NCI-H1694 treated with DMSO at 0.1 percent for 48 hours (cell line): ENCODE data around the gene SDK2.
A peak's percentile ranks its signal among the peaks of the same experiment; 100 is the strongest.

Experiments
- DNase-seq: peaks from one replicate; lab custom pipeline; 2025; lab: John Stamatoyannopoulos, UW

The SDK2 gene

DNA sequence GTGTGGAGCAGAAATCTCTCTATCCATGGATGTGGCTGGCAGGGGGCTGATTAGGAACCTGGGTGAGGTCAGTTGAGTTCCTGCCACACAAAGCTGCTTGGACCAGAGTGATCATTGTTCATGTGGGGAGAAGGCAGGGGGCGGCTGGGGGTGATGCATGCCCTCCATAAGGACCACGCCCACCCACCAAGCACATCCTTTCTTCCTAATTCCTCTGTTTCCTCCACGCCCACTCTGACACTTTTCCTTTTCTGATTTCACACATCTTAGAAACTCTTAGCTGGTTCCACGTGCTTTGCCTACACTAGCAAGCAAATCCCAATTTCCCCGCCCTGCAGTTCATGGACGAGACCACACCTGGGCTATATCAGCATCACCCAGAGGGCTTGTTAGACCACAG lies 108.5 kb downstream of the SDK2 start:
- no peak for DNase-seq

DNA sequence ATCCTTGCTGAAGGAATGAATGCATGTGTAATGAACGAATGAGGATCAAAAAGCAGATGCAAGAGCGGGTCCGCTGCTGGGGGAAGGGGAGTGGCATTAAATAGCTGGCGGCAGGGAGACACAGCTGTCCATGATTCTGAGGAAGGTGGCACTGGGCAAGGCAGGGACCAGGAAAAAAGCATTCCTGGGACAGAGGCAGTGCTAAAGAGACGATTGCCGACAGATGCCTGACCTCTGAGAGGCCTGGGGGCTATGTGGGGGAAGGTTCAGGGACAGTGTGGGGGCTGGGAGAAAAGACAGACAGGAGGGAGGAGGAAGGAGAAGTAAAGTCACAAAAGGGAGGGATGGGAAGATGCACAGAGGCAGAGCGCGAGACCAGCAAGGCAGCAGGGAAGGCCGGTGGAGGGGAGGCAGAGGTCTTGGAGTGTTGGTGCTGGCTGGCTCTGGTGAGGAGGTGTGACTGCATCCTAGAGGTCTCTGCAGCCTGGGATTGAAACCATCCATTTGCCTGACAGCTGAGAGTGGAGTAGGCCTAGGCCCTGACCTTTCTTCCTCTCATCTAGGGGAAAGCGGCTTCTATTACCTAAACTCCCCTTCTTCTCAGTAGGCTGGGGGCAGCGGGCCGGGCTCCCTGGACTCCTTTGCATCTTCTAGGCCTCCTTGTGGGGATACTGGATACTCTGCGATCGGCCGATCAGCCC lies 109.9 kb downstream of the SDK2 start:
- DNase-seq: peak; percentile 79

DNA sequence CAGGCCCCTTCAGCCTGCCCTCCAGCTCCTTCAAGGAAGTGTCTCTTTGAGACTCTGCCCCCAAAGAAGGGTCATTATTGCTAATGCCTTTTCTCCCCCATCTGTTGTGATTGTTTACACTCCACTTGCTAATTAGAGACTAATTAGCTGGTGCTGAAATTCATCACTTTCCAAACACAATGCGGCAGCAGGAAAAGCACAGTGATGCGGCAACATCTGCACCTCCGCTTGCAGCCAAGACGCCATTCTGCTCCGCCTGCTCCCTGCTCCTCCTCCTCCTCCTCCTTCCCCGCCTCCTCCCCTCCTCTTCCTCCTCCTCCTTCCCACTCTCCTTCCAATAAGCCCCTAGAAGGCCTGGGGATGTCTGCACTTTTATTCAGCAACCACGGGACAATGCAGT lies 110.5 kb downstream of the SDK2 start:
- peak; percentile 79 for DNase-seq

DNA sequence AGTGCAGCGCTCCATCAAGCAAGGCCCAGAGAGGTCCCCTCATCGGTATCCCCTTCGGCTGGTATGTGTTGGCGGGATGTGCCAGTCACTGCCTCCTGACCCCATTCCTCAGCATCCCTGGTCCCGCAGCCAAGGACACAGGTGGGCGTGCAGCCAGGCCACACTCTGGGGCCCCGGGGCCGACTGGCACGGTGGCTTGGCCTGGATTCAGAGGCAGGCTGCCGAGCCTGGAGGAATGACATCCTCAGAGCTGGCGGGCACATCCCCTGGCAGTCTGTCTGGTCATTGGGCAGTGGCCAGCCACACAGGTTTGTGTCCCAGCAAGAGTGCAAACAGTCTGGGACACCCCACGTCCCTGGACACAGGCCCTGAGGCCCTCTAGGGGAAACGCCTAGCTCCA lies 111.1 kb downstream of the SDK2 start:
- no peak for DNase-seq

DNA sequence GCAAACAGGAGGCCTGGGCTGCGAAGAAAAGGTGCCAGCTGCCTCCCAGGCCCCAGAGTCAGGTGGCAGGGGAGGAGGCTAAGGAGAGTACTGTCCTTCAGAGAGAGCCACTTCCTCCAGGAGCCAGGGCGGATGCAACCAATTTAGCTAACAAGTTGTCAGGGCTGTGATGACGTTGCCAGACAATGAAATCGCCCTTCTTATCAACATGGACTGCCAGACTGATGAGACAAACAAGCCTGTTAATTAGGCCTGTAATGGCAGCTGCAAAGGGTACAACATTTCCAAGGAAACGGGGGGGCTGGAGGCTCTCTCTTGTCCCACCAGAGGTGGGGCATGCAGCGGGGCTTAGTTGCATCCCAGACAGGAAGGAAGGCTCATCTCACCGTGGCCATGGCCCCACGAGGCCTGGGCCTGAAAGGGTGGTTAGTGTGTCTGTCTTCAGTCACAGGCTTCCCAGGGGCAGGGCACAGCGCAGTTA lies 111.8 kb downstream of the SDK2 start:
- DNase-seq: no peak

DNA sequence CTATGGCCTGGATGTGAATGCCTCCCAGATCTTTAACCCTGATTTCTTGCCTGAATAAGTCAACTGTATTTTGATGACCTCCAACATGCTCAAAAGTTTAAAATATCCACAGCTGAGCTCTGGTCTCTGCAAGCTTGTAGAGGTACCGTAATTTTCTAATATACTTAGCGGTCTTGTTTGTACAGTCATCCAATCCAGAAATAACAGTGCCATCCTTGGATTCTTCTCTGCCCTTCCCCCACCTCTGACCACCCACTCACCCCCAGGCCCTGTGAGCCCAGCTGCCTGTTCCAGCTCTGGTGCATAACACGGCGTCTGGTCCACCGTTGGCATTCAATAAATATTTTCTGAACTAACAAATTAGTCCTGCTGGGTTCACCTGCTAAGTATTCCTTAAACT lies 113.1 kb downstream of the SDK2 start:
- no peak for DNase-seq

DNA sequence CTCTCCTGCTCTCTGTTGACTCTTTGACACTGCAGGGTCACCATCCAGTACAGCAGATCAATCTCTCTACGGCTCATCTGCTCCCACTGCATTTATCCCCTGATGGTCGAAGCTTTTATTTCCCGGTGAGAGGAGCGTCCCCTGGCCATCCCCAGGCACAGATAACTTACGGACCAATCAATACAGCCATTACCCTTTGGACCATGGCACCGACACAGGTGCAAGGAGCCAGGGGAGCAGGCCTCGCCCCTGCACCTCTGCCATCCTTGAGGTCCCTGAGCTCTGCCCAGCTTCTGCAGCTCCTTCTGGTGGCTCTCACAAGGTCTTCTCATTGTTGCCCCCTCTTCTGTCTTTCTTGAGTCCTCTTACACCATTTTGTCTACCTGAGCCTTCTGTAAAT lies 115.6 kb downstream of the SDK2 start:
- DNase-seq: no peak

DNA sequence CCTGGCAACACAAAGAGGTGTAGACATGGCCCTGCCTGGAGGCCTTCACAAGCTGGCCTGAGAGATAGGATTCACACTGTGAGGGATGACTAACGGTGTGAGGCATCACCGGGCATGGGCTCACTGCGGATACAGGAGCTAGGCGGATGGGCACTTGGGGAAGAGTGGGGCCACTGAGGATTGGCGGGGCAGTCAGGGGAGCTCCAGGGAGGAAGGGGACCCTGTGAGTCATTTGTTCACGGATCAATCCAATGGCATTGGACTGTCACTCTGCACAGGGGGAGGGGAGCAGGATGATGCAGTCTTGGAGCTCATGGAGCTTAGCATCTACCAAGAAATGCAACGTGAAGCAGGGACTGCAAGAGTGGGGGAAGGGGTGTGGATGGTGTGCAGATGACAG lies 117.3 kb downstream of the SDK2 start:
- no peak for DNase-seq

DNA sequence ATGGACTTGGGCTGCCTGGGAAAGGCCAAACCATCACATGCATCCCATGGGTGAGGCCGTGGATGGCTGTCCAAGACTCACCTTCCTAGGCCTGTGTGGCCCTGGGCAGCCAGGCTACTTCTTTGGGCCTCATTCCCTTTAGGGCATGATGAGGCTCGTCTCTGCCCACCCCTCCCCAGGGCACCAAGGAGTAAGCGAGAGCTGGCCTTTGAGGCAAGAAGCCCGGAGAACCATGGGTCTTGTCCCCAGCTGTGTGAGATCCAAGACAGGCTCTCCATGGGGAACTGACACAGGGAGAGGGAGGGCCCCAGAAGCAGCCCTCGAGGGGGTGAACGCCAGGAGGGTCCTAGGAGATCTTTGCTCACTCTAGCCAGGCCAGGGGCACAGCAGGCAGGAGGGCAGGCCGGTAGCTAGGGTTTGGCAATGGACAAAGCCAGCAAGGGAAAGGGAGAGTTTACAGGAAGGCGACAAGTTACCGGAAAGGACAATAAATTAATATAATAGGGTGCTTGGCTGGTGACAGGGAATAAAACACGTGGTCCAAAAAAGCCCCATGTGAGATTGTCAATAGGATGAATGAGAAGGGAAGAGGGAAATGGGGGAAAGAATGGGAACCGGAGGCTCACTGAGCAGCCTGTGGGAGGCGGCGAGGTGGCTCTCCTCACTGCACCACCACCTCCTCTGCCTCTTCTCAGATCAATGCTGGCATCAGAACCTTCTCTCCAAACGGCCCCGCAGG lies 119.1 kb downstream of the SDK2 start:
- no peak for DNase-seq

DNA sequence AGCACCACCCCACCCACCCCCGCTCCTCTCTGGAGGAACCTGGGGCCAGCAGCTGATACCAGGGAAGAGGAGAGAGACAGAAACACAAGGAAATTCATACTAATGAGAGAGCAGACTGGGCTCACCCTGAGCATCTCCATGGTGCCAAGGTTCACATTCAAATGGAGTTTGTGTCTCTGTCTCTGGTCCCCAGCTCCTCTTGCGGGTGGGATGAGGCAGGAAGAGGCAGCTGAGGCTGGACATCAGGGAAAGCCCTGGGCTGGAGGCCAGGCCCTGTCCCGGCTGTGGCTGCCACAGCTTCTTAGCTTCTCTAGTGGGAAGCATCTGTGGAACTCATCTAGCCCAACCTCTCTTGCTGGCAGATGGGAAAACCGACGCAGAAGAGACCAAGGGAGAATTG lies 121.5 kb downstream of the SDK2 start:
- no peak for DNase-seq

DNA sequence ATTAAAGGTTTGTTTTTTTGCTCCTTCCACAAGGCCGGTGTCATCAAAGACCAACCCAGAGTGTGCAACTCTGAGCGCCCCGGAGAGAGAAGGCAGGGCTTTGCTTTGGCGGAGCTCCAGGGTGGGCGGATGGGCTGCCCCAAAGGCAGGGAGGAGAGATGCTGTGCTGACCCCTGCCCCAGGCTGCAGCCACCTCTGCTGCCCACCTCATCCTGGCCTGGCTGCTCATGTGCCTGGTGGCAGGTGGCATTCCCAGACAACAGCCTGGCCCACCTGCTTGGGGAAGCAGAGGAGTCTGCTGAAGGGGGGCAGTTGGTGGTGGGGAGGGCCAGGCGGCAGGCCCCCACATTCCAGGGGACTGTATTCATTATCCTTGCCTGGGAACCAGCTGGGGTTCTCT lies 122.1 kb downstream of the SDK2 start:
- DNase-seq: no peak

DNA sequence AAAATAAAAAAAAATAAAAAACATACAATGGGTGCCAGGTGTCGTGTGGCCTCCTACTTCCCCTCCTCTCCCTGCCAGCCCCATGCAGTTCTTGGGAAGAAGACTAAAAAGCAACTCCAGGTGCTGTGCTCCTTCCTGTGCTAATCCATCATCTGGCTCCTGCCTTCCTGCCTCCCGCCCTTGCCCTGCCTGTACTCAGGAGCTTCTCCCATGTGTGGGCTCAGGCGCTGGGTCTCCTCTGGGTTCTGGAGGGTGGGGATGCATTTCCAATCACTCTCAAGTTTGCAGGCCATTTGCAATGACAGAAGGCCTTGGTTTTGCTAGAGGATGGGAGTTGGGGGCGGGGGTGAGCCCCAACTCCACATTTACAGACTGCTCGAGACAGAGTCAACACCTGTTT lies 122.9 kb downstream of the SDK2 start:
- DNase-seq: no peak

DNA sequence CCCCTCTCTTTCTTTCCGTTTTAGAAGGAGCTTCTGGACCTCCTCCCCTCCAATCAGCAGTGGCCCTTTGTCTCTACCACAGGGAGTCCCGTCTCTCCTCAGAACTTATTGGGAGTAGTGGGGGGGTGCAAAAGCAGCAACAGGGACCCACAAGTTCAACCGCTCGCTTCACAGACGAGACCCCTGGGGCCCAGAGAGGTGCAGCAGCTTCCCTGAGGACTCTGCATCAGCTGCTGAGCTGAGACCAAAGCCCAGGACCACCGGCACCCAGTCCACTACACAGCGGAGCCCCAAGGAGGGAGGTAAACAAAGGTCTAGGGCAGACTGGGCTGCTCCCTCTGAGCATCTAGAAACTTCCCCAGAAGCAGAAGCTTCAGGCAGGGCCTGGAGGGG lies 123.9 kb downstream of the SDK2 start:
- no peak for DNase-seq

DNA sequence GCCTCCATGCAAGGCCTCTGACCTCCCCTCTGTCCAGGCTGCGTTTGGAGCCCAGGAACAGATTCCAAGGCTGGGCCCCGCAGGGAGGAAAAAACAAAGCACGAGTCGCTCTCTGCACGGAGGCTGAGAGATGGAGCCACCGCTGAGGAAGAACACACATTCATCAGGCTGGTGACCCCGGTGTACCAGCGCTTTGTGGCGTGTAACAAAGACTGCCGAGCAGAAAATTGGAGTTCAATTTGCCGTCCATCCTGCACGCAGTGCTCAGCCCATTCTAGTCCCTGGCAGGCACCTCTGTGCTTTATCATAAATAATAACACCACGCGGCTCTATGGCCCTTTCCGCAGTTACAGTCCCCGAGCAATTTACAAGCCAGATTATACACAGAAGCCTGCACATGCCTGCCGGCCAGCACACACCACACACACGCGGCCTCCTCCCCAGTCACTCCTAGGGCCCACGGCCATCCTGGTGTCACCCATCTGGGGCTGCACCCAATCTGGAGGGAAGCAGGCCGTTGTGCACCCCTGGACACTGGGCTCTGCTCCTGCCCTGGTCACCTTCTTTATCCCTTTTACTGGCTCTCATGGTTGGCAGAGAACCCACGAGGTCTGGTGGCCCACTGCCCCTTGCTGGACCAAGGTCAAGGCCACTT lies 124.4 kb downstream of the SDK2 start:
- no peak for DNase-seq

DNA sequence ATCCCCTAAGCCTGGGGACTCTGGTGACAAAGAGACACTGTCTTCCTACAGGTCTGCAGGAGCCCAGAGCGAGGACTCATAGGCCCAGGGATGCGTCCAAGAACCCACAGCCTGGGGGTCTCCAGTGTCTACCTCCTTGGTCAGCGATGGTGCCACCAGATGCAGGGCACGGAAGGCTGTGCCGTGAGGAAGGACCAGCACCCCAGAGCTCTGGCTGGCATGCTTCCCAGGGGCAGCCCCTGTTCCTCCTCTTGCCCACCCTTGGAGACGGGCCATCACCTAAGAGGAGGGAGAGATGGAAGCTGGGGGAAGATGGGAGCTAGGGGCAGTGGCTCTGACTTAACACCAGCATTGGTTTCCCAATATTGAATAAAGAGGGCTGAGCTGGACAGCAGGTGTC lies 125.2 kb downstream of the SDK2 start:
- no peak for DNase-seq

DNA sequence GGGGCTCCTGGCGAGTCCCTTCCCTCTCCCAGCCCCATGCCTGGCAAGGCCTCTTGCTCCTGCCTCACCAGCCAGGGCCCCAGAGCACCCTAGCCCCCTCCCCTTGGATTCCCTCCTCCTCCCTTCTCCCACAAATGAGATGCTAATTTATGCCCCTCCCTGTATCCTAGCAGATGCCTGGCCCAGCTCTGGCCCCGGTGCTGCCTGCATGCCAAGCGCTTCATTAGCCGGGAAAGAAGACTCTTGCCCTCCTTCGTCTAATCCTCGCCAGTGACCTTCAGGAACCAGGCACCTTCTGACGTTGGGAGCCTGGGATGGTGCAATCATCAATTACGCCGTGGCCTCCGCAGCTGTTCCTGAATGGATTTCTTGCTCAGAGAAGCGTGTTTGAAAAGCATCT lies 127.8 kb downstream of the SDK2 start:
- no peak for DNase-seq

DNA sequence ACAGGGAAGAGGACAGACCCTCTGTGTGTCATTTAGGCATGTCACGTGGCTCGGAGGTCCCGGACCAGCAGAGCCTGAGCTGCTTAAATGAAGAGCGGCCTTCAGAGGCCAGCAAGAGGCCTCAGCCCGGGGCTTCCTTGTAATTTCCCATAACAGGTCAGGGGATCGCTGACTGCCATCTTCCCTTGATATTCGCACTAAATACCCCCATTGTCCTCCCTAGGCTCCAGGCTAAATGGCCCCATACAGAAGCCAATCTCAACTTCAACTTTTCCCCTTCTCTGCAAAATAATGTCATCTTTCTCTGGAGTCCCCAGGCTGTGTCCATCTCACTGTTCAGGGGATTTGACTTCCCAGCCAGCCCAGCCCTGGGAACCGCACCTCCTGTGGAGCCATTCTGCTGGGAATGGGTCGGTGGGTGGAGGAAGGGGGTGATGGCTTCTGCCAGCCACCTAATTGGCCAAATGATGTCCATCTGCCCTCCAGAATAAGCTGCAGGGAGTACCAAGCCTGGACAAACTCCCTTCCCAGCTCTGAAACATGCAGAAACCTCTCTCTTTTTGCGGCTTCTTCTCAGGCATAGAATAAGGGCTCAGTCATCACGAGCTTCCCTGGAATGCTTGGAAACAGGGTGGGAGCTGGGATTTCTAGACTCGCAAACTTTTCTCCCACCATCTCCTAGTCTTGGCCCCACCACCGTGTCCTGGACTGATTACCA lies 129.9 kb downstream of the SDK2 start:
- no peak for DNase-seq

DNA sequence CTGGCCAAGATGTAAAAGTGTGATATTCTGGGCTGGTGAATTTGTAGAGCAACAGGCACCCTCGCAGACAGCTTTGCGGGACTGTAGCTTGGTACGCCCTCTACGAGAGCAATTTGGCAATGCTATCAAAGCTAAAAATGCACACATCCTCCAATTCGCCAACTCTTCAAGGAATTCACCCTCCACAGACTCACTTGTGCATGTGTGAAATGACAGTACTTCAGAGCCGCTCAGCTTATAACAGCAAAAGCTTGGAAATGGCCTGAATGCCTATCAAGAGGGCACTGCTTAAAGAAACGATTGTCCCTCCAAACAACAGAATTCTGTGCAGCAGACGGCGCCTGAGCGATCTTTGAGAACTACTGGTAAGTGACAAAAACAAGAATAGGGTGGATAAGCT lies 130.8 kb downstream of the SDK2 start:
- DNase-seq: no peak

DNA sequence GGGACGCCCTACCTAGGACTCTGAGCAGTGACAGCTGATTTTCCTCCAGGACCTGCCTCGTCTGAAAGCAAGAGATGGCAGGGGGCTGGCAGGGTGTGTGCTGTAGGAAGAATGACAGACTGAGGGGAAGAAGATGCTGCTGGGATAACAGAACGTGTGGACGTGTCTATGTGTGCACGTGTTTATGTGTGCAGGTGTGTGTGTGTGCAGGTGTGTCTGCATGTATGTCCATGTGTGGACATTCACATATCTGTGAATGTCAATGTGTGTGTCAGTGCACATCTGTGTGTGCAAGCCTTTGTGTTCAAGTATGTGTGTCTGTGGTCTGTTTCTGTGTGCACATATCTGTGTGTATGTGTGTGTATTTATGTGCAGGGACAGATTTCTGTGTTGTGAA lies 132.5 kb downstream of the SDK2 start:
- DNase-seq: no peak

DNA sequence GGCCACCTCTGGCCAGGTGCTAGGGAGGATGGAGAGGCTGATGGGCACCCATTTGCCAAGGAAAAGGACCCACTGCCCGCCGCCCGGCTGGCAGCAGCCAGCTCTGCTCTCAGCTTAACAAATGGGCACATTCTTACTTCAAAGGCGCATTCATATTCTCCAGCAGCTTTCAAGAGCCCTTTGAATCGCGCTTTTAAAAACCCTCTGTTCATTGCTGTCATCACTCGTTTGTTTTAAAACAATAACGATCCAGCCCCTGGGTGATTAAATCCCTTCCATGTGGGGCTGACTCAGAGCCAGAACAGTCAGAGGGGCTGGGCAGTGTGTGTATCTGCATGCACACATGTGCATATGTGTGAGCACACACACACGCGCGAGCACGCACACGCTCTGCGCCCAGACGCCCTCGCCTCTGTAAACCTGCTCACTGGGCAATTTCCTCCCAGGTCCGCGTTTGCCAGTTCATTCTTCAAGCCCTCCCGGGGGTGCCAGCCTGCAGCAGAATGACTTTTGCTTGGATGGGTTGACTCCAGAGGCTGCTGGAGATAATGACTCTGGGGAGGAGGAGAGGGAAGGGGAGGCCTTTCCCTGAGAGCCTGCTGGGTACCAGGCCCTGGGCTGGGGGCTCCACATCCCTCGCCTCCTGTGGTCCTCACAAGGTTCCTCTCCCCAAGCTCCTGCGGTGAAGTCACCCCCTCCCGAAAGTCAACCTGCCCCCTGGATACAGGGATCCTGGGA lies 133.1 kb downstream of the SDK2 start:
- no peak for DNase-seq

DNA sequence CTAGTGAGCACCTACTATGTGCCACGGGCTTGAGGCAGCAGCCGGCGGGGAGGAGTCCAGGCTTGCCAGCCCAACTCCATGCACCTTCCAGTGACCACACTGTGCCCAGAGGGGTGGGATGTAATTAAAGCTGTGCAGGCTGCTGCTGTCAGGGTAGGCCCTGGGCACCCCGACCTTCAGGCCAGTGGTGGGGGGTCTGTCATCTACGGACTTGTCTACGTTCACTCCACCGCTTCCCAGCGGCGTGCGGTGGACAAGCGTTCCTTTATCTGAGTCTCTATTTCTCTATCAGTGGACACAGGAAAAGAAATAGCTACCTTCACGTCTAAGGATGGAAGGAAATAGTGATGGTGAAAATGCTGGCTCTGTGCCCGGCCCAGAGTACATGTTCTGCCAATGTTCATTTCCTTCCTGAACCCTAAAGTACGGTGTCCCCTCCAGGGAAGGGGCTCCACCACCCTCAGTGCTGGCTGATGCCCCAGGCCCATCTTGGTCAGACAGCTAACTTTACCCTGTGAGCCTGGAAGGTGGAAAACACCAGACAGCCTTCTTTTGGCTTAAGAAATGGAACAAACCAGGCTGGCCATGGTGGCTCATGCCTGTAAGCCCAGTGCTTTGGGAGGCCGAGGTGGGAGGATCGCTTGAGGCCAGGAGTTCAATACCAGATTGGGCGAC lies 135.2 kb downstream of the SDK2 start:
- DNase-seq: no peak
